ENCODE data around the gene SGPL1.

Gene SGPL1

DNA sequence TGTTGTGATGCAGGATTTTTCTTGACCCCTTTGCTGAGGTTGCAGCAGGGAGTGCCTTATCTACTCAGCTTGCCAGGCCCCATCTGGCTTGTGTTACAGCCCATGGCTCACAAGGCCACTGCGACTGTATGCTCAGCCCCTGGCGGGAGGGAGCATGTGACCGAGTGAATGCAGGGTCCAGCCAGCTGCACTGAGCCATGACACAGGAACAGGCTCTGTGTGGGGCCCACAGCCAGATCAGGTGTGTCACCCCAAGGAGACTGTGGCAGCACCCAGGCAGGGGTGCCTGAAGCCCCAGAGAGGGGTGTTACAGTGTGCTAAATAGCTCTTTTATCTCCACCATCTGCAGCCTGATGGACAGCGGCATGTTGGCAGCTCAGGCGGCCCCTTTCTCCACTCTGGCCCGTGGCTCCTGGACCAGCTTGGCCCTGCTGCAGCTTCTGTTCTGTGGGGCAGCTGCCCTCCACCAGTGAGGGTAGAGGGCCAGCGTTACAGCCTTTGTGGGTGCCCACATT lies 75.2 kb downstream of the SGPL1 start:
- DNase-seq (ENCODE audit: low read depth): no peak
- TF ChIP-seq, protein P1, sequence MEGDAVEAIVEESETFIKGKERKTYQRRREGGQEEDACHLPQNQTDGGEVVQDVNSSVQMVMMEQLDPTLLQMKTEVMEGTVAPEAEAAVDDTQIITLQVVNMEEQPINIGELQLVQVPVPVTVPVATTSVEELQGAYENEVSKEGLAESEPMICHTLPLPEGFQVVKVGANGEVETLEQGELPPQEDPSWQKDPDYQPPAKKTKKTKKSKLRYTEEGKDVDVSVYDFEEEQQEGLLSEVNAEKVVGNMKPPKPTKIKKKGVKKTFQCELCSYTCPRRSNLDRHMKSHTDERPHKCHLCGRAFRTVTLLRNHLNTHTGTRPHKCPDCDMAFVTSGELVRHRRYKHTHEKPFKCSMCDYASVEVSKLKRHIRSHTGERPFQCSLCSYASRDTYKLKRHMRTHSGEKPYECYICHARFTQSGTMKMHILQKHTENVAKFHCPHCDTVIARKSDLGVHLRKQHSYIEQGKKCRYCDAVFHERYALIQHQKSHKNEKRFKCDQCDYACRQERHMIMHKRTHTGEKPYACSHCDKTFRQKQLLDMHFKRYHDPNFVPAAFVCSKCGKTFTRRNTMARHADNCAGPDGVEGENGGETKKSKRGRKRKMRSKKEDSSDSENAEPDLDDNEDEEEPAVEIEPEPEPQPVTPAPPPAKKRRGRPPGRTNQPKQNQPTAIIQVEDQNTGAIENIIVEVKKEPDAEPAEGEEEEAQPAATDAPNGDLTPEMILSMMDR (IDR thresholded peaks at IDR 0.05; ENCODE audit: low read depth, low read length, missing control alignments): no peak
- H3K4me3 ChIP-seq (ENCODE audit: low read depth, low read length): no peak overlapping the region

DNA sequence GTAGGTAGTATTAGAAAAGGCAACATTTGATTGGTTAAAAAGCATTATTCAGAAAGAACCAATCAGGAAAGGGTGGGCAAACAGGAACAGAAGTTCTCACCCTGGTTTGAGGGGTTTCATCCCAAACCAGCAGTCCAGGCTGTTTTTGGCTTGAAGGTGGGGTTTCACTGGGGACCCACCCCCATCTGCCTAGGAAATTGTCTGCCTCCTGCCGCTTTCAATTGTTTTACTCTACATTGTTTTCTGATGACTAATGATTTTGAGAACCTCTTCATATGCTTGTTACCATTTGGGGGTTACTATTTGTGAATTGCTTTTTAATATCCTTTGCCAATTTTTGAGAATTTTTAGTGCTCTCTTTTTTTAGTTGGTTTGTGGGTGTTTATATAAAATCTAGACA lies 75.9 kb downstream of the SGPL1 start:
- DNase-seq (ENCODE audit: low read depth): no peak
- TF ChIP-seq, protein P1 (IDR thresholded peaks at IDR 0.05; ENCODE audit: low read depth, low read length, missing control alignments): no peak
- H3K4me3 ChIP-seq (ENCODE audit: low read depth, low read length): no peak overlapping the region

DNA sequence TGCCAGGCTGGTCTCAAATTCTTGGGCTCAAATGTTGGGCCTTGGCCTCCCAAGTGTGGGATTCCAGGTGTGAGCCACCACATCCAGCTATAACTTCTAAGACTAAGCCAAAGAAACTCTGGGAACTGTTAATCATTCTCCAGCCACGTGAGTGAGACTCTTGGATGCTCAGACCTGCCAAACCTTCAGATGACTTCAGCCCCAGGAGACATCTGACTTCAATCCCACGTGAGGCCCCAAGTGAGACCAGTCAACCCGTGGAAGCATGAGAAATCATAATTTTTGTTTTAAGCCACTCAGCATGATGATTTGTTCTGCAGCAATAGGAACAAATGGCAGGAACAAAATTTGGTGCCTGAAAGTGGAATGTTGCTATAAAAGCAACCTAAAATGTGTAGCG lies 76.9 kb downstream of the SGPL1 start:
- TF ChIP-seq, protein P1 (IDR thresholded peaks at IDR 0.05; ENCODE audit: low read depth, low read length, missing control alignments): no peak
- no peak for DNase-seq (ENCODE audit: low read depth)
- H3K4me3 ChIP-seq (ENCODE audit: low read depth, low read length): no peak overlapping the region

DNA sequence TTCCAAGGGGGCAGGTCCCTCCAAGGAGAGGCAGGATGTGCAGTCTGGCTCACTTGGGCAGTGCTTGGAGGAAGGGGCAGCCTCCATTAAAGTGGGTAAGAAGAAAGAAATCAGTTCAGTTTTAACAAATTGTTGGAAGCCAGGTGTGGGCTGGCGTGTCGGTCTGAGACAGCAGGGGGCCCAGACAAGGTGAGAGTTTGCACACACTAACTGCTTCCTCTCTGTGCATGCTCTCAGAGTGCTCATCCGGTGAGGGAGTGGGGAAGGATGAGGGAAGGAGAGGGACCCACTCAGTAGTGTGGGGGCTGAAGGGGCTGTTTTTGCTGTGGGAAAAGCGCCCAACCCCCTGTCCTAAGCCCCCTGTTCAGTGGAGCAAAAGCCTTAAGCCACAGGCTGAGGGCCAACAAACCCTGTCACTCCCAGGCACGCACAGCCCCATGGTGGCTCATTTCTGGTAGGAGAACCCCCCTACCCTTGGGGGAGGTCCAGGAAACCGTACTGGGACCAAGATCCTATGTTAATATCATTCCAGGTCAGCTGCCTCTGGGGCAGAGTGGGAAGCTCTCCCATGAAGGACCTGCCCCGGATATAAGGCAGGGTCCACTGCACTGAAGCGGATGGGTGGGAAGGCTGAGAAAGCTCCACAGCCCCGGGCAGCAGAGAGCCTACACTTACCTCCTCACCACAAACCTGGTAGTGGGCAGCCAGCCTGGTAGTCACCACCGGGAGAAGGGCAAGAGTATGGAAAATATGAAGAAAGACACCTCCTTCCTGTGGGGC lies 77.7 kb downstream of the SGPL1 start:
- no peak for DNase-seq (ENCODE audit: low read depth)
- TF ChIP-seq, protein P1 (IDR thresholded peaks at IDR 0.05; ENCODE audit: low read depth, low read length, missing control alignments): peak; percentile 27
- H3K4me3 ChIP-seq (ENCODE audit: low read depth, low read length): no peak overlapping the region

DNA sequence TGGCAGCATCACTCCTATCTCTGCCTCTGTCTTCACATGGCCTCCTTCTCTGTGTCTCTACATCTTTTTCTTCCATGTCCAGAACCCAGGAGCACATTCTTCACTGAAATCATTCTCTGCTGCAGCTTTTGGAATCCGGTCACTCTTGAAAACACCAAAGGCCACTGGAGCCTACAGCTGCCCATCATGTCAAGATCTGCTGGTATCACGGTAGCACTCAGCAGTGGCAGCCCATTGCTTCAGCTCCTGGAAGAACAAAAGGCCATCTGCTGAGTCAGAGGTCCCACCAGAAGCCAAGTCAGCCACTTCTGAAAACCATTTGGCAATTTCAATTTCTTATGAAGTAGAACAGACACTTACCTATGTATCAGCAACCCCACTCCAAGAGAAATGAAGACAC lies 78.7 kb downstream of the SGPL1 start:
- TF ChIP-seq, protein P1 (IDR thresholded peaks at IDR 0.05; ENCODE audit: low read depth, low read length, missing control alignments): no peak
- no peak overlapping the region for H3K4me3 ChIP-seq (ENCODE audit: low read depth, low read length)
- DNase-seq (ENCODE audit: low read depth): no peak

DNA sequence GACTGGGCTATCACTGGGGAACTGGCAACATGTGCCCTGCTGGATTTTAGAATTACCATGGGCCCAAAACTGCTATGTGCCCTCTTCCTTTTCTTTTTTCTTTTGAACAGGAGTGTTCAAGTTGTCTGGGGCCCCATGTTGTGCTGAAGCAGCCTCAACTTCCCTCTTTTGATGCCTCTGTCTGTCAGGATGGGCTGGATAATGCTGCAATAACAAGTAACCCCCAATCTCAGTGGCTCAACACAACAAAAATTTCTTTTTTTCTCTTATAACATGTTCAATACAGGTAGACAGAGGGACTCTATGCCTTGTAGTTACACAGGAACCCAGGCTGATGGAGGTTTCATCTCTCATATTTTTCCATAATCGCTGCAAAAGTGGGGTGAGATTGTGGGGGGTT lies 80.8 kb downstream of the SGPL1 start:
- no peak for DNase-seq (ENCODE audit: low read depth)
- no peak overlapping the region for H3K4me3 ChIP-seq (ENCODE audit: low read depth, low read length)
- TF ChIP-seq, protein P1 (IDR thresholded peaks at IDR 0.05; ENCODE audit: low read depth, low read length, missing control alignments): no peak

DNA sequence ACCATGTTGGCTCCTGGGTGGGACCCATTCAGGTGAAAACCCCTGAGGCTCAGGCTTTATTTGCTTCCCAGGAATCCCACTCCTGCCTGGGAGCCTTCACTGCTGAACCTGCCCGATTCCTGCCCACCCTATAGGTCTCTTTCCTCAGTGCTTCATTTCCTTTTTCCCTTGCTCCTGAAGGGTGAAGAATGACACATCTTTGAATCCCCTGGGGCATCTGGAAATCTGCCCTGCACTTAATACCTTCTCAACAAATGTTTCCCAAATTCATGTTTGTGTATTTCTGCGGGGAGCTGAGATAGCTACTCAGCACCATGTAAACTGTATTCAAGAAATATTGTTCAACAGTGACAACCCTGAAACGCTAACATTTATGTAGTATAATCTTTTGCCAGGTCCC lies 82.9 kb downstream of the SGPL1 start:
- TF ChIP-seq, protein P1 (IDR thresholded peaks at IDR 0.05; ENCODE audit: low read depth, low read length, missing control alignments): no peak
- DNase-seq (ENCODE audit: low read depth): no peak
- H3K4me3 ChIP-seq (ENCODE audit: low read depth, low read length): no peak overlapping the region
